BLaER1 treated with 17β-estradiol and CSF1 and Interleukin-3, amounts not matched to agents 10 nM and 100 nM (cell line): ENCODE results near the gene AP3B1.

Experiments
- H3K27ac ChIP-seq, 11 experiments: shearing (Covaris generic); formaldehyde crosslinking; 2 replicates each; pipeline ENCODE4 v1.8.1; 2022
- H3K27me3 ChIP-seq, 11 experiments: shearing (Covaris generic); formaldehyde crosslinking; 2 replicates each; pipeline ENCODE4 v1.8.1; 2022
- H3K36me3 ChIP-seq, 11 experiments: shearing (Covaris generic); formaldehyde crosslinking; 2 replicates each; pipeline ENCODE4 v1.8.1; 2022
- H3K4me1 ChIP-seq, 10 experiments: shearing (Covaris generic); formaldehyde crosslinking; 2 replicates each; pipeline ENCODE4 v1.8.1; 2022
- H3K4me2 ChIP-seq, 11 experiments: shearing (Covaris generic); formaldehyde crosslinking; 2 replicates each; pipeline ENCODE4 v1.8.1; 2022
- H3K4me3 ChIP-seq, 10 experiments: shearing (Covaris generic); formaldehyde crosslinking; 2 replicates each; pipeline ENCODE4 v1.8.1; 2022
- H3K9ac ChIP-seq, 11 experiments: shearing (Covaris generic); formaldehyde crosslinking; 2 replicates each; pipeline ENCODE4 v1.8.1; 2022
- H3K9me3 ChIP-seq, 11 experiments: shearing (Covaris generic); formaldehyde crosslinking; replicated peaks in 1 of 11; 2 replicates each; pipeline ENCODE4 v1.8.1; 2022
- H4K20me1 ChIP-seq, 11 experiments: shearing (Covaris generic); formaldehyde crosslinking; 2 replicates each; pipeline ENCODE4 v1.8.1; 2022
- Cebpa-rat ChIP-seq, 11 experiments: shearing (Covaris generic); IDR thresholded peaks; 2 replicates each; pipeline ENCODE4 v1.8.1; 2022

AP3B1 gene

GRCh38 chr5:78283802-78284201 lies 10.7 kb downstream of the AP3B1 start:
- Histone ChIP-seq H3K9me3 (peaks cover 0 to 5% (median 0%) of the 10 kb centered on the region in 11 experiments; a peak in 1 of 22 replicates), H3K4me1 (peaks cover 0 to 40% (median 0%) of the 10 kb centered on the region in 10 experiments; a peak in 10 of 20 replicates), H3K4me3 (no peak overlapping the region), H3K27ac (no peak overlapping the region), H4K20me1 (peaks cover 0 to 97% (median 24%) of the 10 kb centered on the region in 11 experiments; a peak in 14 of 22 replicates), H3K9ac (no peak overlapping the region), H3K4me2 (0 out of 22 replicates have a peak overlapping the region, but pooled peaks of 1 of the 11 experiments have one; percentile 6), H3K27me3 (no peaks in the 10 kb centered on the region), H3K36me3 (peaks cover 0 to 36% (median 3%) of the 10 kb centered on the region in 11 experiments; a peak in 7 of 22 replicates)
- TF ChIP-seq Cebpa-rat (IDR thresholded peaks at IDR 0.05), result no peak

GRCh38 chr5:78283105-78283504 lies 11.4 kb downstream of the AP3B1 start:
- Histone ChIP-seq H3K4me2 (no peak overlapping the region), H4K20me1 (peaks cover 0 to 96% (median 24%) of the 10 kb centered on the region in 11 experiments; a peak in 14 of 22 replicates), H3K9ac (no peak overlapping the region), H3K4me3 (no peak overlapping the region), H3K9me3 (peaks cover 0 to 5% (median 0%) of the 10 kb centered on the region in 11 experiments; a peak in 1 of 22 replicates), H3K27ac (no peak overlapping the region), H3K27me3 (no peaks in the 10 kb centered on the region), H3K36me3 (peaks cover 0 to 39% (median 3%) of the 10 kb centered on the region in 11 experiments; a peak in 7 of 22 replicates), H3K4me1 (peaks cover 0 to 33% (median 0%) of the 10 kb centered on the region in 10 experiments; a peak in 8 of 20 replicates)
- no peak for TF ChIP-seq Cebpa-rat (IDR thresholded peaks at IDR 0.05)

GRCh38 chr5:78280261-78280660 lies 14.2 kb downstream of the AP3B1 start:
- Histone ChIP-seq H3K27ac (no peak overlapping the region), H3K4me3 (no peak overlapping the region), H3K27me3 (no peaks in the 10 kb centered on the region), H4K20me1 (peaks cover 5 to 96% (median 24%) of the 10 kb centered on the region in 11 experiments; a peak in 15 of 22 replicates), H3K9ac (no peak overlapping the region), H3K9me3 (peaks cover 0 to 8% (median 0%) of the 10 kb centered on the region in 11 experiments; a peak in 4 of 22 replicates), H3K4me1 (peaks cover 0 to 18% (median 0%) of the 10 kb centered on the region in 10 experiments; a peak in 3 of 20 replicates), H3K4me2 (no peak overlapping the region), H3K36me3 (peaks cover 0 to 46% (median 12%) of the 10 kb centered on the region in 11 experiments; a peak in 16 of 22 replicates)
- TF ChIP-seq Cebpa-rat (IDR thresholded peaks at IDR 0.05), result no peak

- H3K27ac ChIP-seq, result no peak overlapping the region
- no peaks in the 10 kb centered on the region for H3K27me3 ChIP-seq
- TF ChIP-seq Cebpa-rat (IDR thresholded peaks at IDR 0.05), result no peak
- peaks cover 0 to 8% (median 0%) of the 10 kb centered on the region in 11 experiments; a peak in 4 of 22 replicates for H3K9me3 ChIP-seq
- H3K4me2 ChIP-seq, result no peak overlapping the region
- peaks cover 0 to 40% (median 12%) of the 10 kb centered on the region in 11 experiments; a peak in 13 of 22 replicates for H3K36me3 ChIP-seq
- H3K4me1 ChIP-seq, result peaks cover 0 to 18% (median 0%) of the 10 kb centered on the region in 10 experiments; a peak in 3 of 20 replicates
- no peak overlapping the region for H3K9ac ChIP-seq
- peaks cover 5 to 96% (median 32%) of the 10 kb centered on the region in 11 experiments; a peak in 15 of 22 replicates for H4K20me1 ChIP-seq
- H3K4me3 ChIP-seq, result no peak overlapping the region
Observed at GRCh38 chr5:78279194-78279593, 15.3 kb downstream of the AP3B1 start.

- no peak for TF ChIP-seq Cebpa-rat (IDR thresholded peaks at IDR 0.05)
- peaks cover 5 to 96% (median 35%) of the 10 kb centered on the region in 11 experiments; a peak in 16 of 22 replicates for H4K20me1 ChIP-seq
- no peak overlapping the region for H3K9ac ChIP-seq
- H3K9me3 ChIP-seq, result peaks cover 0 to 8% (median 0%) of the 10 kb centered on the region in 11 experiments; a peak in 4 of 22 replicates
- H3K27ac ChIP-seq, result no peak overlapping the region
- no peak overlapping the region for H3K4me3 ChIP-seq
- peaks cover 0 to 44% (median 16%) of the 10 kb centered on the region in 11 experiments; a peak in 14 of 22 replicates for H3K36me3 ChIP-seq
- no peak overlapping the region for H3K4me2 ChIP-seq
- peaks cover 0 to 7% (median 0%) of the 10 kb centered on the region in 10 experiments; a peak in 2 of 20 replicates for H3K4me1 ChIP-seq
- H3K27me3 ChIP-seq, result no peaks in the 10 kb centered on the region
Observed at GRCh38 chr5:78277715-78278114, 16.8 kb downstream of the AP3B1 start.

- Histone ChIP-seq H3K4me1 (peaks cover 0 to 7% (median 0%) of the 10 kb centered on the region in 10 experiments; a peak in 3 of 20 replicates), H3K4me3 (no peak overlapping the region), H3K9me3 (peaks cover 0 to 8% (median 0%) of the 10 kb centered on the region in 11 experiments; a peak in 4 of 22 replicates), H3K9ac (no peak overlapping the region), H3K27ac (no peak overlapping the region), H3K36me3 (peaks cover 0 to 45% (median 19%) of the 10 kb centered on the region in 11 experiments; a peak in 14 of 22 replicates), H3K4me2 (no peak overlapping the region), H3K27me3 (no peaks in the 10 kb centered on the region), H4K20me1 (peaks cover 5 to 96% (median 43%) of the 10 kb centered on the region in 11 experiments; a peak in 19 of 22 replicates)
- TF ChIP-seq Cebpa-rat (IDR thresholded peaks at IDR 0.05), result no peak
Observed at GRCh38 chr5:78275998-78276543, 18.4 kb downstream of the AP3B1 start.

- Histone ChIP-seq H3K4me3 (no peak overlapping the region), H4K20me1 (peaks cover 5 to 97% (median 53%) of the 10 kb centered on the region in 11 experiments; a peak in 18 of 22 replicates), H3K27ac (no peak overlapping the region), H3K9me3 (peaks cover 0 to 8% (median 0%) of the 10 kb centered on the region in 11 experiments; a peak in 4 of 22 replicates), H3K36me3 (peaks cover 0 to 36% (median 19%) of the 10 kb centered on the region in 11 experiments; a peak in 14 of 22 replicates), H3K4me2 (no peak overlapping the region), H3K9ac (no peak overlapping the region), H3K4me1 (peaks cover 0 to 10% (median 0%) of the 10 kb centered on the region in 10 experiments; a peak in 4 of 20 replicates), H3K27me3 (no peaks in the 10 kb centered on the region)
- TF ChIP-seq Cebpa-rat (IDR thresholded peaks at IDR 0.05), result no peak
Observed at GRCh38 chr5:78274540-78275197, 19.8 kb downstream of the AP3B1 start.

- H3K4me2 ChIP-seq, result no peak overlapping the region
- no peaks in the 10 kb centered on the region for H3K27me3 ChIP-seq
- peaks cover 0 to 32% (median 17%) of the 10 kb centered on the region in 11 experiments; a peak in 13 of 22 replicates for H3K36me3 ChIP-seq
- peaks cover 7 to 98% (median 59%) of the 10 kb centered on the region in 11 experiments; a peak in 19 of 22 replicates for H4K20me1 ChIP-seq
- H3K27ac ChIP-seq, result no peak overlapping the region
- H3K9me3 ChIP-seq, result peaks cover 0 to 8% (median 0%) of the 10 kb centered on the region in 11 experiments; a peak in 4 of 22 replicates
- H3K9ac ChIP-seq, result no peak overlapping the region
- peaks cover 1 to 22% (median 6%) of the 10 kb centered on the region in 10 experiments; a peak in 17 of 20 replicates for H3K4me1 ChIP-seq
- H3K4me3 ChIP-seq, result no peak overlapping the region
- TF ChIP-seq Cebpa-rat (IDR thresholded peaks at IDR 0.05), result no peak
Observed at GRCh38 chr5:78273436-78273835, 21.1 kb downstream of the AP3B1 start.
